Uterus (tissue), 4 donors: ENCODE data around the gene SNAP29. TPM values are rescaled to one million over a fixed set of nuclear protein-coding genes. Genes with fewer than 3 reads are reported as not detected.
"Not testable (repeated sequence)": the region's sequence is repeated elsewhere in the genome, so short reads cannot be mapped to it uniquely, and the experiment has no call there.

Source experiments
- DNase-seq, 2 donors: peaks; one replicate each; pipeline ENCODE4 v3.0.0-alpha.2; 2019 to 2020
- H3K27ac ChIP-seq, 2 donors: fragments of 200-600 bp; sonication (generic); 1 replicate in 1 of 2; 2 replicates in 1 of 2; pipeline ENCODE4 v1.5.1; 2016 to 2018
- H3K27me3 ChIP-seq, 2 donors: fragments of 200-600 bp; sonication (generic); one replicate each; pipeline ENCODE4 v1.5.1; 2018 to 2019; ENCODE audit warnings: control low read depth in 1 of 2
- H3K36me3 ChIP-seq, 2 donors: fragments of 200-600 bp; sonication (generic); one replicate each; pipeline ENCODE4 v1.5.1; 2019; ENCODE audit warnings: control low read depth in 1 of 2
- H3K4me1 ChIP-seq, 2 donors: fragments of 200-600 bp; sonication (generic); one replicate each; pipeline ENCODE4 v1.5.1; 2018 to 2019; ENCODE audit warnings: control low read depth in 1 of 2
- H3K4me3 ChIP-seq, 2 donors: fragments of 200-600 bp; sonication (generic); 1 replicate in 1 of 2; 2 replicates in 1 of 2; pipeline ENCODE4 v1.5.1; 2018 to 2019; ENCODE audit warnings: mild to moderate bottlenecking in 1 of 2
- H3K9me3 ChIP-seq, 2 donors: fragments of 200-600 bp; sonication (generic); one replicate each; pipeline ENCODE4 v1.5.1; 2019; ENCODE audit warnings: control low read depth in 1 of 2
- CTCF ChIP-seq, 4 experiments: fragments of 200-600 bp in 2 of 4; fragments of 450-650 bp in 2 of 4; sonication (generic) in 2 of 4; IDR thresholded peaks; one replicate each; pipeline ENCODE4 v1.5.1; 2016 to 2019; ENCODE audit warnings: antibody characterized with exemption in 4 of 4, mild to moderate bottlenecking in 2 of 4, moderate library complexity in 1 of 4
- POLR2A ChIP-seq, 2 donors: fragments of 450-650 bp; IDR thresholded peaks; one replicate each; pipeline ENCODE4 v1.6.1; 2016; ENCODE audit warnings: antibody characterized with exemption in 2 of 2, mild to moderate bottlenecking in 1 of 2, moderate library complexity in 1 of 2
- intact Hi-C: fragments of 100-400 bp; cut with DNase I; formaldehyde crosslinking; loops from one replicate; pipeline ENCODE4 v1.15.1; 2023; ENCODE audit warnings: low total_unique reads
- total RNA-seq, 4 donors: library from RNA; depleted of rRNA in 3 of 4; stranded (reverse); fragments of >200 nt in 3 of 4; gene quantifications; one replicate each; pipeline versions ENCODE4 v1.1.0 to v1.2.4, GENCODE V29; 2014 to 2023
- donor health status: DM: yes; HTN: yes; CAD: no.

The SNAP29 gene
- total RNA-seq, 4 donors from 2014 or later = 5.3 to 33.5 (median 13.1) TPM

- DNase-seq = no peak
- Histone ChIP-seq H3K4me1 (no peaks in the 10 kb centered on the region), H3K9me3 (no peaks in the 10 kb centered on the region), H3K27me3 (no peaks in the 10 kb centered on the region), H3K27ac (no peak overlapping the region), H3K4me3 (no peak overlapping the region), H3K36me3 (no peaks in the 10 kb centered on the region)
- intact Hi-C loops = no loop called here
- TF ChIP-seq CTCF (IDR thresholded peaks at IDR 0.05) (no peak), POLR2A (IDR thresholded peaks at IDR 0.05) (no peak)
These were observed 33.2 kb upstream of the SNAP29 start for GRCh38 chr22:20825624-20826023.

- intact Hi-C loops, H3K4me3 ChIP-seq, H3K27me3 ChIP-seq, H3K9me3 ChIP-seq, H3K4me1 ChIP-seq, H3K36me3 ChIP-seq, DNase-seq, H3K27ac ChIP-seq: not testable (repeated sequence)
These were observed 32.2 kb upstream of the SNAP29 start for GRCh38 chr22:20826373-20827152.

GRCh38 chr22:20829491-20830134, 29.2 kb upstream of the SNAP29 start:
- no peak overlapping the region for H3K27ac ChIP-seq
- H3K4me3 ChIP-seq = no peak overlapping the region
- no peaks in the 10 kb centered on the region for H3K9me3 ChIP-seq
- intact Hi-C loops = no loop called here
- no peak for DNase-seq
- no peak for TF ChIP-seq CTCF (IDR thresholded peaks at IDR 0.05)
- TF ChIP-seq POLR2A (IDR thresholded peaks at IDR 0.05) = no peak
- no peaks in the 10 kb centered on the region for H3K27me3 ChIP-seq
- no peaks in the 10 kb centered on the region for H3K36me3 ChIP-seq
- no peaks in the 10 kb centered on the region for H3K4me1 ChIP-seq

GRCh38 chr22:20833225-20833665, 25.6 kb upstream of the SNAP29 start:
- H3K27ac ChIP-seq = no peak overlapping the region
- TF ChIP-seq CTCF (IDR thresholded peaks at IDR 0.05) = no peak
- no peak for TF ChIP-seq POLR2A (IDR thresholded peaks at IDR 0.05)
- H3K36me3 ChIP-seq = no peaks in the 10 kb centered on the region
- intact Hi-C loops = no loop called here
- no peak overlapping the region for H3K4me3 ChIP-seq
- H3K9me3 ChIP-seq = no peaks in the 10 kb centered on the region
- H3K27me3 ChIP-seq = no peaks in the 10 kb centered on the region
- H3K4me1 ChIP-seq = no peaks in the 10 kb centered on the region
- DNase-seq = no peak

GRCh38 chr22:20834206-20834605, 24.6 kb upstream of the SNAP29 start:
- Histone ChIP-seq H3K27ac (no peak overlapping the region), H3K27me3 (no peaks in the 10 kb centered on the region), H3K4me1 (no peaks in the 10 kb centered on the region), H3K36me3 (no peaks in the 10 kb centered on the region), H3K9me3 (no peaks in the 10 kb centered on the region), H3K4me3 (no peak overlapping the region)
- no peak for DNase-seq
- TF ChIP-seq CTCF (IDR thresholded peaks at IDR 0.05) (no peak), POLR2A (IDR thresholded peaks at IDR 0.05) (no peak)
- intact Hi-C loops = no loop called here
